ENCODE measurements around the gene CD14. TPM values are rescaled to one million over a fixed set of nuclear protein-coding genes. Genes with fewer than 3 reads are reported as not detected.
"Not testable (repeated sequence)": the region's sequence is repeated elsewhere in the genome, so short reads cannot be mapped to it uniquely, and the experiment has no call there.

Gene CD14
- 10 to 100 TPM in 1 of 4 donors, 1 to 10 TPM in 3; 7.3 to 10.0 (median 8.4) TPM for polyA plus RNA-seq (ENCODE audit: insufficient read length in 4 of 4)

DNA sequence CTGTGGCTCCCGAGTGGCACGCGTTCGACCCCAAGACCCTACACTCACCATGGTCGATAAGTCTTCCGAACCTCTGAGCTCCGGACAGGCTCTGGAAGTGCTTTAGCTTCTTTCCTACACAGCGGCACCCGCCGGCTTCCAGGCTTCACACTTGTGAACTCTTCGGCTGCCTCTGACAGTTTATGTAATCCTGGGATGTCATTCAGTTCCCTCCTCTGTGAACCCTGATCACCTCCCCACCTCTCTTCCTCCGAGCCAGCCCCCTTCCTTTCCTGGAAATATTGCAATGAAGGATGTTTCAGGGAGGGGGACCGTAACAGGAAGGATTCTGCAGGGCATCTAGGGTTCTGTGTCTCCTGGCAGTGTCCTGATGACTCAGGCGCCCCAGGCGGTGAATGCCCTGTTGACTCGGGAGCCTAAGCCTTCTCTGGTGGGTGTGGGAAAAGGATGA, at the start of gene CD14:
Gene CD14 (minus strand): TSS at position 155 of the 451 bp plus-strand sequence. CDS start 104 bp downstream, at position 51.
- DNase-seq (ENCODE audit: low read depth in 4 of 4, low spot score in 3 of 4) = no peak

DNA sequence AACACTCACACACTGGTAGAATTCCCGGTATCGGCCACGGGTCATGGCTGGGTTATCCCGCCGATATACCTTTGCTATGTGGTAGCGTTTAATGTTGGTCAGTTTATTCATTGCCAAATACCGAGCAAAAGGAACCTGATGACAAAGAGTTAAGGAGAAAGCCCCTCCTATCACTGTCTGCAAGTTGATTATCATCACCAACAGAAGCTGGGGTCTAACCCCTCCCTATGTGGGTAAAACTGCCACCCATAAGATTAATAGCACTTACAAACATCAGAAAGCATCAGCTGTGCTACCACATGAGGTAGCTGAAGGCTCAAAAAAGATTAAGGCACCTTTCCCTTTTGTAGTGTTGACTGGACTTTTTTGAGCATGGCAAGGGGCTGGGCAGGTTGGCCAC, 46.0 kb upstream of the CD14 start:
- no peak for DNase-seq (ENCODE audit: low read depth in 4 of 4, low spot score in 3 of 4)

DNA sequence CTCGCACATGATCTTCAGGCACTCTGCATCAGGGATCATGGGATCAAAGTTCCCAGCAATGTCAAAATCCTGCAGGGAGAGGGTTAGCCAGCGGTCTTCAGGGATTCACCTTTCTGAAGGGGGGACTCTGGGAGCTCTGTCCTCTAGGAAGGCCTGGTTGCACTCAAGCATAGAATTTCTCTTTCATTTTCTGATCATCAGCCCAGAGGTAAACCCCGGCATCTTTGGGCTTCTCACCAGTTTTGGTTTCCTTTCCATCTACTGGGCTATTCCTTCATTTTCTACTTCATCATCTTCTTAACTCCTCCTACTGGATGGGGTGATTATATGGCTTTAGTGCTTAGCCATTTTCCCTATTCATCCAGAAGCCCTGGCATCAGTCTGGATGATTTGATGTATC, 45.0 kb upstream of the CD14 start:
- no peak for DNase-seq (ENCODE audit: low read depth in 4 of 4, low spot score in 3 of 4)

DNA sequence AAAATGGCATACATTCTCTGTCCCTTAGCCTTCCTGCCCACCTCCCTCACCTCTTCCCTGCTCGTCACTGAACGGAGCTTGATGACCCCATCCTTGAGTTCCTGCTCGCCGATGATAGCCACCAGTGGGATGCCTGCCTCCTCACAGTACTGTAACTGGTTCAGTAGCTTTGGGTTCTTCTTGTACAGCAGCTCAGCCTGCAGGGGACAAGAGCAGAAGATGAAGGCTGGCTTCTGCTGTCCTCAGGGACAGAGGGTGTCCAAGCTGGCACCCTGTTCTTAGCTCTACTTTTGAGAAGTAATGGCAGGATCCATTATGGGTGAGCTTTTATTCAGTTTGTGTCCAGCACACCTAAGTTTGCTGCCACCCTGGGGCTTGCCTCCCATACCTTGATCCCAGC, 41.7 kb upstream of the CD14 start:
- DNase-seq (ENCODE audit: low read depth in 4 of 4, low spot score in 3 of 4) = no peak

DNA sequence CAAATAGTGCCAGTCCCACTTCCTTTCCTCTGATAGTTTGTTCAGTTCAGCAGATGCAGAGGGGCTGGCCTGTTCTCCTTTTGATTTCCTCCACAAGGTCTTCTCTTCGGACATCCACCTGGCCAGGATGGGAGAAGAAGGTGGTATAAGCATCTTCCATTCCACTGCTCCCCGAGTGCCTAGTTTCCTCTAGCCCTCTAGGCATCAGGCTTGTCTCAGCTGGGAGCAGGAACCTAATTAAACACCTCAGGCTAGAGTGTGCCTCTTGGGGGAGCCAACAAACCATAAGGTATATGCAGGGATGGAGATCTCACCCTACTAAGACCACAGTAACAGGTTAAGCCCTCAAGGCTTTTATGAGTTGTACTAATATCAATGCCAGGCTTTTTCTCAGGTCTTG, 41.2 kb upstream of the CD14 start:
- DNase-seq (ENCODE audit: low read depth in 4 of 4, low spot score in 3 of 4) = no peak

DNA sequence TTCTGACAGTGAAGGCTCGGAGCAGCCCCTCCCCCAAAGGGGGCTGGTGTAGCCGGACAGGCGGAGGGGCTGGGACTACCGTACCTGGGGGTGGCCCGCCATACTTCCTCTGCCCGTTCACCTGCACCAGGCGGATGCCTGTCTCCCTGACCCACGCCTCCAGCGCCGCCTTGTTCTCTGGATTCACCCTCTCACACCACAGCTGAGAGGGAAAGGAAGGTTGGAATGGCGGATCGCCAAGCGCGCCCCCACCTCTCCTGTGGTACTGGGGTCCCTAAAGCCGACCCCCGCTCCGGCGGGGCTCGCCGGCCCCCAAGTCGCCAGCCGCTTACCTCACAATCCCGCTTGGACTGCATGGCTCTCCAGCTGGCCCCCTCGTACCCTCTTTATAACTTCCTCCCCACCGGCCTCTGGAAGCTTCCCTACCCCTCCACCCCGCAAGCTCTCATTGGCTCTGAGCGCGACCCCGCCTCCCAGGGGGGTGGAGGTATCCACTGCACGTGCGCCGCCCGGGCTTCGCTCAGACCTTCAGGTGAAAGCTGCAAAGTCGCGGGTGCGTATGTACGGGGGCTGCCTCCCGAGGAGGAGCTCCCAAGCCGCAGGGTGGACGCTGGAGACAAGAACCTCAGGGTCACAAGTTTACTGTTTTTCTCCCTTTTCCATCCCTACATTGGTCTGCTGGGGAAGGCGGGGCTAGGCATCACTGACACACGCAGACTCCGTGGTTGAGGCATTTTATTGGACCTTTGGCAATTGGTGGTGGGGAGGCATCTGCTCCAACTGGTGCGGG, 40.4 kb upstream of the CD14 start, which contains the start of gene DND1:
Gene DND1 (minus strand): TSS at position 390 of the 790 bp plus-strand sequence. CDS start 34 bp downstream, at position 356.
- DNase-seq (ENCODE audit: low read depth in 4 of 4, low spot score in 3 of 4) = no peak

DNA sequence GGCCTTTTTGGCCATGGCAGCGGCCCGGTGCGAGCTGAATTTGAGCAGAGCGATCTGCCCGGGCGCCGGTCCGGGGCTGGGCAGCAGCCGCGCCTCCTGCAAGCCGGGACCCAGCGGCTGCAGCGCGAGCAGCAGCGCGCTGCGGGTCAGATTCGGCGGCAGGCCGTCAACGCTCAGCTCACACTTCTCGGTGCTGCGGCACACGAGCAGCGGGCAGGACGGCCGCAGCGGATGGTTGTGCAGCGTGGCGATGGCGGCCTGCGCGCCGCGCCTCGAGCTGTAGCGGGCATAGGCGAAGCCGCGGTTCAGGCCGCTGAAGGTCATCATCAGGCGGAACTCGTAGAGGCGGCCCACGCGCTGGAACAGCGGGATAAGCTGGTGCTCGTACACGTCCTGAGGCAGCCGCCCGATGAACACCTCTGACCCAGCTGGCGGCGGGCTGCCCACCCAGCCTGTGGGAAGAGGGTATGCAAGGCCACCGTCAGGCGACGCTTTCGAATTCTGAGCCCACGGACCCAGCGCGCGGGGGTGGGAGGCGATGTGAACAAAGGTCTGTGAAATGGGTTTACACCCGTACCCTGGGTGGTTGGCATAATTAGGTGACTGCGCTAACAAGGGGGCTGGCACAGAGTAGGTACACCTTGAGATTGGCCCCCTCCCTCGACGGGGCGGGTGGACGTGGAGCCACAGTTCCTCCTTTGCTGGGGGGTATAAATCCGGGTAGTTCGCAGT, 39.6 kb upstream of the CD14 start:
- DNase-seq (ENCODE audit: low read depth in 4 of 4, low spot score in 3 of 4) = no peak

DNA sequence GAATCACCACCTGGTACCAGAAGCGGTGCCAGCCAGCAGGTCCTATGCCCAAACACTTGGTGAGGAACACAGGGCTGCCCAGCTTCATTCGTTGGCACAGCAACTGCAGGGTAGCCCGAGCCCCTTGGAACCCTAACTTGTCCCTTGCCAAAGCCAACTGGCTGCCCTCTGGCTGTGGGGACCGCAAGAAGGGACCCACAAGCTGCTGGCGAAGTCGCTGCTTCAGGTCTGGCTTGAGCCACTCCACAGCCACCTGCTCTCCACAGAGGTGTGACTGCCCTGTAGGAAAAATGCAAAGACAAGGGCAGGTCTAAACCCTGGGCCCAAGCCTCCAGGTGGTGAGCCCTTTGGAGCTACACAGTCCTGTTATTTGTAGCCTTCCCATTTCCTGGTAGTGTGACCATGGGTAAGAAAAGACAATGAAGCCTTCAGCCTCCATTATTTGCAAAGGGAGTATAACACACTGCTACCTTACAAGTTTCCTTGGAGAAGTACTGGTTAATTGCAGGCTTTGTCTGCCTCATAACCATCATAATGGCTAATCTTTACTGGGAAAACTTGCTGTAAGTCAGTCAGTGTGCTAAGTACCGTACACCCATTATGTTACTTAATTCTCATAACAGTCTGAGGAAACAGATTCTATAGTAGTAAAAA, 38.6 kb upstream of the CD14 start:
- no peak for DNase-seq (ENCODE audit: low read depth in 4 of 4, low spot score in 3 of 4)

DNA sequence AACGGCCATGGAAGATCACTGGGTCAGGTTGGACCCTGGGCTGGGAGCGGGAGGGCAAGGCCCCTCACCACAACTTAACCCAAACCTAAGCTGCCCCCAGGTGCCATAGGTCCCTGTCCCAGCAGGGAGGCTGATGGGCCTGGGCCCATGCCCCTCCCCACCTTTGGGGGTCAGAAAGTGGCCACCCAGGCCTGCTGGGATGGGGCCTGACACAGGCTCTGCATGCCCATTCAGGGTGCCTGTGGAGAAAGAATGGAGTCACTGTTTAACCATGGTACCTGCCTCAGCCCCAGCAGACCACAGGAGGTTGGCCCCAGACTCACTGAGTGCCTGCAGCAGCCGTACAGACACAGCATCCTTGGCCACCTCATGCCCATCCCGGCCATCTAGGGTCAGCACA, 38.1 kb upstream of the CD14 start:
- not testable (repeated sequence) for DNase-seq (ENCODE audit: low read depth in 4 of 4, low spot score in 3 of 4)

DNA sequence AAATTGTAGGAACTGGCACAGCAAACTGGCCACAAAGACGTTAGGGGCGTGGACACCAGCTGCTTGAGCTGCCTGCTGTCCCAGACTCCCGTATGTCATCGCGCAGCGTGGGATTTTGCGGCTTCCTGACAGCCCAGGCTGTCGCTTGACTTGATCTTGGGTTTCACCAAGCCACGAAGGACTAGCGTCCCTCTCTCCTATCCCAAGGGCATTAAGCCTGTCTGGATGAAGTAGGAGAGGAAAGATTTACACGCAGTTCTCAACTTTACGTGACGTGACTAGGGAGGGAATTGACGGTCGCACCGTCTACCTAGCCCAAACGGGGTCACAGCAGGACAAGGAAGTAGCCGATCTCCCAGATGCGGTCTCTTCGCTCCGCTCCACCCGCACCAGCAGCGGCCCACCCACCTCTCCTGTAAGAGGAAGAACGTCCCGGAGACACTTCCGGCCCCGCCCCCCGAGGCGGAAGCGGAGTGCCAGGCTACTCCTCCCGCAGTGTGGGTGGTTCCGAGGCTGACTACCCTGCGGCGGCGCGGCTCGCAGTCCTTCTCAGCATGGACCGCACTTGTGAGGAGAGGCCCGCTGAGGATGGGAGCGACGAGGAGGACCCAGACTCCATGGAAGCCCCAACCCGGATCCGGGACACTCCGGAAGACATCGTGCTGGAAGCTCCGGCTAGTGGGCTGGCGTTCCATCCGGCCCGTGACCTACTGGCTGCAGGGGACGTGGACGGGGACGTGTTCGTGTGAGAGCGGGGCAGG, 31.6 kb upstream of the CD14 start, which contains the start of gene WDR55:
Gene WDR55 (plus strand): TSS at position 546 of the 761 bp plus-strand sequence. CDS start 9 bp downstream, at position 555.
- DNase-seq (ENCODE audit: low read depth in 4 of 4, low spot score in 3 of 4) = peak; percentile 80 to 85 (median 81)

DNA sequence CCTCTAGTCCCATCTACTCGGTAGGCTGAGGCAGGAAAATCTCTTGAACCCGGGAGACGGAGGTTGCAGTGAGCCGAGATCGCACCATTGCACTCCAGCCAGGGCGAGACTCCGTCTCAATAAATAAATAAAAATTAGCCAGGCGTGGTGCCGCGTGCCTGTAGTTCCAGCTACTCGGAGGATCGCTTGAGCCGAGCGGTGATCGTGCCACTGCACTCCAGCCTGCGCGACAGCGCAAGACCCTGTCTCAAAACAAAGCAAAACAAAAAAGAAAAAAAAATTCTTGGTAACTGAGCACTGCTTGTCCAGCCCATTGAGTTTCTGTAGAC, 31.0 kb upstream of the CD14 start:
- DNase-seq (ENCODE audit: low read depth in 4 of 4, low spot score in 3 of 4) = no peak

DNA sequence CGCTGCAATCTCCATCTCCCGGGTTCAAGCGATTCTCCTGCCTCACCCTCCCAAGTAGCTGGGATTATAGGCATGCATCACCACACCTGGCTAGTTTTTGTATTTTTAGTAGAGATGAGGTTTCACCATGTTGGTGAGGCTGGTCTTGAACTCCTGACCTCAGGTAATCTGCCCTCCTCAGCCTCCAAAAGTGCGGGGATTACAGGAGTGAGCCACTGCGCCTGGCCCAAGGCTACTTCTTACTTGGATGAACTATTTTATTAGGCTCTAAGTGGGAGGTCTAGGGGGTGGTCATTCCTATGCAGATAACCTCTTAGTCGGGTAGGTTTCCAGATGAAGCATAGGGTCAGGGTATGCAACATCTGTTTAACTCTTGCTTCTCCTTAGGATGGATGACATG, 27.4 kb upstream of the CD14 start:
- not testable (repeated sequence) for DNase-seq (ENCODE audit: low read depth in 4 of 4, low spot score in 3 of 4)

DNA sequence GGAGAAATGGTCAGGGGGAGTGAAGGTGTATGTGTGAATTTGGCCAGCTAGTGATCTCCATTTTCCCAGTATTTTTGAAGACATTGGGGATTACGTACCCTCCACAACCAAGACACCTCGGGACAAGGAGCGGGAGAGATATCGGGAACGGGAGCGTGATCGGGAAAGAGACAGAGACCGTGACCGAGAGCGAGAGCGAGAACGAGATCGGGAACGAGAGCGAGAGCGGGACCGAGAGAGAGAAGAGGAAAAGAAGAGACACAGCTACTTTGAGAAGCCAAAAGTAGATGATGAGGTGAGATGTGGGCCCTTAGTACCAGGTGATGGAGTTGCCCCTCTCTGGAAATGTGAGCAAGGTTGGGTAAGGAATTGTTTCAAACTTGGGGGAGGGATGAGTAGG, 25.9 kb upstream of the CD14 start:
- DNase-seq (ENCODE audit: low read depth in 4 of 4, low spot score in 3 of 4) = no peak

DNA sequence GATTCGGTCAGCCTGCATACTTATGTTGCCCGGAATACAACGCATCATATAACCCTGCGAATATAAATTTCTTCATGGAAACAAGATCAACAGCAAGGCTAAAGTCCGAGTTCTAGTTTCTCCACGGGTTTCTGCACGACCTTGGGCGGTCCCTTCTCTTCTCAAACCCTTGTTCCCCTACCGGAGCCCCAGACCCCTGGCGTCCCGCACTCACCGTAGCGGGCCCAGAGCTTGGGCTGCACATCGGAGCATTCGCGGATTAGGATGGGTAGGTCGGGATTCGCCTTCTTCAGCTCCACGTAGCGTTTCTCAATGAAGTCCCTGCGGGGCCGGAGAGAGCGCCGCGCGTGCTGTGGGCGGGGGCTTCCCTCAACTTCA, 14.1 kb upstream of the CD14 start:
- DNase-seq (ENCODE audit: low read depth in 4 of 4, low spot score in 3 of 4) = no peak

DNA sequence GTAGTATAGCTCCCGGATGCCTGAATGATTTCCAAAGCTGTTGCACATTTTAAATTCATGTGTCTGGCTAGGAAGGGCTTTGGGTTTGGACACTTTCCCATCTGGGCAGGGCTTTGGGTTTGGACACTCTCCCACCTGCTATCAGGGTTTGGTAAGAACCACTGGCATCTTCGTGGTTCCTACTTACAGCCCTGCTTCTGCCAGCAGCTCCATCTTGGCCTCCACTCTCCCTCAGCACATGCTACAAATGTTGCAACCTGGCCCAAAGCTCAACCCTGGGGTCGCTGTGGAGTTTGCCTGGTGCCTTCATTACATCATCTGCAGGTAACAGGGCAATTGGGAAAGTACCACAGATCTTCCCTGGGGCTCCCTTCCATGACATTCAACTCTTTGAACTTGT, 9.7 kb upstream of the CD14 start:
- DNase-seq (ENCODE audit: low read depth in 4 of 4, low spot score in 3 of 4) = no peak

DNA sequence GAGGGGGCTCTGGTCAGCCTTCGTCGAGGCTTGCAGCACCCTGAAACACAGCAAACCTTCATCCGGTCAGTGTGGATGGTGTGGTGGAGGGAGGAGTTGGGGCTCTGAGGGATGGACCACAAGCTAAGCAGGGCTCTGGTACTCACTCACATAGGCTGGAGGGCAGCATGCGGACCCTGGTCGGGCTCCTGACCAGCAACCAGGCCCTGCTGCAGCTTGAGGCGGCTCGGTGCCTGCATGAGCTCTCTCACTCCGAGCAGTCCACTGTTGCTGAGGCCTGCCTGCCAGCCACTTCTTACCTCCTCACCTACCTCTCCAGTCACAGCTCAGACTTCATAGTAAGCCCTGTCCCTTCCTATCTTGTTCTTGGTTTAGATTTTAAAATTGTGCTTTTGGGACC, 8.7 kb upstream of the CD14 start:
- no peak for DNase-seq (ENCODE audit: low read depth in 4 of 4, low spot score in 3 of 4)

DNA sequence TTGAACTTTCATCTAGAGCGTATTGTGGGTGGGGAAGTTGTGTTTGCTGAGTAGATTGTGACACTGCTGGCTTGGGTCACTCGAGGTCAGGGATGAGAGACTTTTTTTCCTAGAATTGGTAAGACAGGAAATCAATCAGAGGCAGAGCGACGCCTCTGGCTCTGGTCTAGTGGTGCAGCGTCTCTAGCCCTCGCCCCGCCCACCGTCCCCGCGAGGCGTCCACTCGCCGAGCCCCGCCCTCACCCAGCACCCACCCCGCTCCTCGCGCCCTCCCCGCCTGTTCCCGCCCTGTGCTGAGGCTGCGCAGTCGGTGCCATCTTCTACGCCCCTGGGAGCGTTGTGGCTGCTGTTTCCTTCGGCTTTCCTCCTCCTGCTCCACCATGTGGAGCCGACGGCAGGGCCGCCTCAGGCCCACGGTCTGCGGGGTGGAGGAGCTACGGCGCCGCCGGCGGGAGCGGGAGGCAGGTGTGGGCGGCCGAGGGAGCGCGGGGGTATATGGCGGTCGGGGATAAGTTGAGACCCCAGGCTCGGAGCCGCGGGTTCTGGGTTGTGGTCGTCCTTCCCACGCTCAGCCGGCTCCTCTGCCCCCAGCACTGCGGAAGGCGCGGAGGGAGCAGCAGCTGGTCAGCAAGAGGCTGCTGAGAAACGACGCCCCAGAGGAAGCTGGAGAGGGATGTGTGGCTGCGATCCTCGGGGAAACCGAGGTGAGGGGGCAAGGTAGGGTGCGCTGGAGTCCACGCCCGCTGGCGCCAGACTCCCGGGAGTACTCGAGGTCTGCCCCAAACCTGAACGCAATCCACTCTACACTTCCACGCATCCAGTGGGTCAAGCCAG, 6.4 kb upstream of the CD14 start, which contains the start of gene TMCO6:
Gene TMCO6 (plus strand): TSS at position 304 of the 834 bp plus-strand sequence. CDS start 77 bp downstream, at position 381.
- peak in 3 of 4 donors; percentile 81 to 87 (median 82) for DNase-seq (ENCODE audit: low read depth in 4 of 4, low spot score in 3 of 4)

DNA sequence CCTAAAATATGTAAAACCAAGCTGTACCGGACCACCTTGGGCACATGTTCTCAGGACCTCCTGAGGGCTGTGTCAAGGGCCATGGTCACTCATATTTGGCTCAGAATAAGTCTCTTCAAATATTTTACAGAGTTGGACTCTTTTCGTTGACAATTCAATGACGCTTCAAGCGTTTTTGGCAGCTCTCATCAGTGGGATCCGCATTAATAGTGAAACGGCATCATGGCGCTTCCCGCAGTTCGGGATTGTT, 5.8 kb upstream of the CD14 start:
- not testable (repeated sequence) for DNase-seq (ENCODE audit: low read depth in 4 of 4, low spot score in 3 of 4)

DNA sequence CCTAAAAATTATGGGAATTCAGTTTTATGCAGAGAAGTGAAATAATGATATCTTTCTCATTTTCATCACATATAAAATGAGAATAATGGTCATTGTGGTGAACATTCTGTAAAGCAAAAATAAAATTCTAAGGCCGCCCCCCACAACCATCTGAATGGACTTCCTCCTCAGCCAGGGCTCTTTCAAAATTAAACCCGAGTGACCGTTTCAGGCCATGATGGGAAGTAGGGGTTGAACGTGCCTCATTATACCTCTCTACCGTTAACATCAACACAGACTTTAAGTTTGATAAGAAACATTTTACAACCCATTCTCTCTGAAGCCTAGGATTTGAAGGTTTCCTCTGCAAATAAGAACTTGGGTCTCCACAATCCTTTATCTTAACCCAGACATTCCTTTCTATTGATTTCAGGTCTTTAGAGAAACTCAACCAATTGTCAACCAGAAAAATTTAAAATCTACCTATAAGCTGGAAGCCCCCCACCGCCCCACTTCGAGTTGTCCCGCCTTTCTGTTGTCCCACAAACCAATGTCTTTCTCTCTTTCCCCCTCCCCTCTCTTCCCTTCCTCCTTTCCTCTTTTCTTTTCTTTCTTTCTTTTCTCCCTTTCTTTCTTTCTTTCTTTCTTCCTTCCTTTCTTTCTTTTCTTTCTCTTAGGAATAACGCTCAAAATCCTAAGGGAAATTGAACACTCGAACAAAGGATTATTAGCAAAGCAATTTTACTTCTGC, 4.6 kb upstream of the CD14 start:
- DNase-seq (ENCODE audit: low read depth in 4 of 4, low spot score in 3 of 4) = no peak

Data from right renal pelvis (tissue), 4 donors.